Naive B cell (primary cell): ENCODE results near the gene CFAP20DC. TPM values are rescaled to one million over a fixed set of nuclear protein-coding genes. Genes with fewer than 3 reads are reported as not detected.
"Not testable (repeated sequence)": the region's sequence is repeated elsewhere in the genome, so short reads cannot be mapped to it uniquely, and the experiment has no call there.

ENCODE experiments used
- ATAC-seq, 2 donors: fragments of 150-1000 bp; cut with Tn5 transposase; 2 replicates each; pipeline ENCODE4 v1.10.0; 2021; ENCODE audit warnings: low read depth in 2 of 2, mild to moderate bottlenecking in 2 of 2, moderate library complexity in 2 of 2
- DNase-seq: peaks from one replicate; pipeline ENCODE4 v3.0.0; 2022
- H3K27ac Mint-ChIP-seq, 6 donors: one replicate each; pipeline ENCODE4 v1.8.0; 2020 to 2022; ENCODE audit warnings: mild to moderate bottlenecking in 6 of 6, mixed read lengths in 6 of 6, moderate library complexity in 5 of 6, inconsistent platforms in 2 of 6
- H3K27me3 Mint-ChIP-seq, 3 donors: one replicate each; pipeline ENCODE4 v1.8.0; 2021 to 2022; ENCODE audit warnings: mixed read lengths in 3 of 3, mild to moderate bottlenecking in 1 of 3
- H3K36me3 Mint-ChIP-seq, 2 donors: one replicate each; pipeline ENCODE4 v1.8.0; 2020 to 2022; ENCODE audit warnings: mixed read lengths in 2 of 2, inconsistent platforms in 1 of 2, mild to moderate bottlenecking in 1 of 2
- H3K4me1 Mint-ChIP-seq, 3 donors: one replicate each; pipeline ENCODE4 v1.8.0; 2020 to 2022; ENCODE audit warnings: mixed read lengths in 3 of 3, inconsistent platforms in 1 of 3, mild to moderate bottlenecking in 1 of 3, moderate library complexity in 1 of 3
- H3K4me3 Mint-ChIP-seq, 8 donors: one replicate each; pipeline ENCODE4 v1.8.0; 2020 to 2022; ENCODE audit warnings: mild to moderate bottlenecking in 8 of 8, mixed read lengths in 8 of 8, moderate library complexity in 8 of 8, inconsistent platforms in 2 of 8
- H3K9me3 Mint-ChIP-seq, 7 donors: one replicate each; pipeline ENCODE4 v1.8.0; 2020 to 2022; ENCODE audit warnings: mixed read lengths in 7 of 7, mild to moderate bottlenecking in 5 of 7, inconsistent platforms in 2 of 7, moderate library complexity in 1 of 7
- polyA plus RNA-seq, 6 donors: library from polyadenylated mRNA; unstranded; fragments of 300-500 nt; fragmentation: Illumina TruSeq; gene quantifications; one replicate each; pipeline ENCODE4 v1.2.3, GENCODE V29; 2021; ENCODE audit warnings: low read depth in 6 of 6

The CFAP20DC gene
- polyA plus RNA-seq, 6 donors from 2014 or later: 0.58 to 2.7 (median 0.62) TPM; not detected in 3

- H3K9me3 Mint-ChIP-seq: peaks cover 0 to 11% (median 4%) of the 10 kb centered on the region in 7 donors
- no peak overlapping the region for H3K4me3 Mint-ChIP-seq
- no peaks in the 10 kb centered on the region for H3K27me3 Mint-ChIP-seq
- ATAC-seq (no peak), DNase-seq (no peak)
- H3K36me3 Mint-ChIP-seq: peaks cover 0 to 5% of the 10 kb centered on the region in 2 donors
- no peak overlapping the region for H3K27ac Mint-ChIP-seq
- no peaks in the 10 kb centered on the region for H3K4me1 Mint-ChIP-seq
Observed at GRCh38 chr3:58986654-58987053, 63.2 kb downstream of the CFAP20DC start.

DNA sequence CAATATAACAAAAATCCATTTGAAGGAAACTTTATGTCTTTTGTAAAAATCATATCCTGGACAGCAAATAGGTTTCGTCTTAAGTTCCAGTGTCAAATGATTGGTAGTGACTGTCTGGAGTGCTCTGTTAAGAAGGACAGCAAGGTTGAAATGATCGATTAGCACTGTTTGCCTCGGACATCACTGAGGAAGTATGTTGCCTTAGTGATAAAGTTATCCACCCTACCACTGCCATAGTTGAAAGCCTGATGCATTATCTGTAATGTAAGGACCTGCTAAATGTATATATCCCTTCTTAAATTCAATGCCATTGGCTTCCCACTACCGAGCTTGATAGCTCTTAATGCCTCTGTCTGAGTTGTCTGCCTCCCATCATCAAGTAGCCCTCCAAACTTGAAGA, 70.0 kb downstream of the CFAP20DC start:
- DNase-seq (no peak), ATAC-seq (no peak)
- Mint-ChIP-seq H3K27ac (no peak overlapping the region), H3K27me3 (no peaks in the 10 kb centered on the region), H3K4me3 (no peak overlapping the region), H3K4me1 (peaks cover 0 to 10% (median 7%) of the 10 kb centered on the region in 3 donors), H3K36me3 (no peaks in the 10 kb centered on the region), H3K9me3 (peaks cover 0 to 4% (median 0%) of the 10 kb centered on the region in 7 donors)

DNA sequence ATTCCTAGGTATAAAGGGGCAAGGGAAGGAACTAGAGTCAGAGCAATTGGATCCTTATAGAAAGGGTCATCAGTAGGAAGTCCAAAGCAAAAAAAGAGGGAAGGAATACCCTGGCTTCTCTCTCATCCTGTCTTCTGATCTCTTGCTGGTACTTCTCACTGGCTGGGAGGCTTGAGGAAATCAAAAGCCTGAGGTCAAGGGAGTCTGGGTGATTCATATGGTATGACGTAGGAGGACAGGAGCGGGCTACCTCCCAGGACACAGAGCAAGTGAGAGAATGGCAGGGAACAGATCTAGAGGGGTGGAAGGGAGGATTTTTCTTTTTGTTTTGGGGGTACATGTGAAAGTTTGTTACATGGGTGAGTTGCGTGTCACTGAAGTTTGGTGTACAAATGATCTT, 76.0 kb downstream of the CFAP20DC start:
- no peak for DNase-seq

GRCh38 chr3:58967866-58968265, 82.0 kb downstream of the CFAP20DC start:
- H3K27ac Mint-ChIP-seq, H3K27me3 Mint-ChIP-seq, H3K4me1 Mint-ChIP-seq, H3K9me3 Mint-ChIP-seq, ATAC-seq, DNase-seq, H3K4me3 Mint-ChIP-seq, H3K36me3 Mint-ChIP-seq: not testable (repeated sequence)

More for the DNA sequence above, 76.0 kb downstream of the CFAP20DC start:
- peaks cover 0 to 1% (median 0%) of the 10 kb centered on the region in 7 donors for H3K9me3 Mint-ChIP-seq
- no peaks in the 10 kb centered on the region for H3K27me3 Mint-ChIP-seq
- no peak for ATAC-seq
- H3K27ac Mint-ChIP-seq: no peak overlapping the region
- H3K36me3 Mint-ChIP-seq: no peaks in the 10 kb centered on the region
- H3K4me1 Mint-ChIP-seq: peaks cover 0 to 8% (median 2%) of the 10 kb centered on the region in 3 donors
- no peak overlapping the region for H3K4me3 Mint-ChIP-seq

GRCh38 chr3:58965865-58966264, 84.0 kb downstream of the CFAP20DC start:
- DNase-seq (no peak), ATAC-seq (no peak)
- H3K4me1 Mint-ChIP-seq: no peaks in the 10 kb centered on the region
- no peaks in the 10 kb centered on the region for H3K36me3 Mint-ChIP-seq
- no peak overlapping the region for H3K4me3 Mint-ChIP-seq
- H3K27me3 Mint-ChIP-seq: no peaks in the 10 kb centered on the region
- H3K27ac Mint-ChIP-seq: no peak overlapping the region
- H3K9me3 Mint-ChIP-seq: peaks cover 0 to 7% (median 0%) of the 10 kb centered on the region in 7 donors

- Mint-ChIP-seq H3K27ac (no peak overlapping the region), H3K27me3 (no peaks in the 10 kb centered on the region), H3K9me3 (peaks cover 0 to 7% (median 2%) of the 10 kb centered on the region in 7 donors), H3K4me1 (no peaks in the 10 kb centered on the region), H3K4me3 (no peak overlapping the region), H3K36me3 (no peaks in the 10 kb centered on the region)
- DNase-seq (no peak), ATAC-seq (no peak)
Observed at GRCh38 chr3:58963928-58964503, 85.8 kb downstream of the CFAP20DC start.

DNA sequence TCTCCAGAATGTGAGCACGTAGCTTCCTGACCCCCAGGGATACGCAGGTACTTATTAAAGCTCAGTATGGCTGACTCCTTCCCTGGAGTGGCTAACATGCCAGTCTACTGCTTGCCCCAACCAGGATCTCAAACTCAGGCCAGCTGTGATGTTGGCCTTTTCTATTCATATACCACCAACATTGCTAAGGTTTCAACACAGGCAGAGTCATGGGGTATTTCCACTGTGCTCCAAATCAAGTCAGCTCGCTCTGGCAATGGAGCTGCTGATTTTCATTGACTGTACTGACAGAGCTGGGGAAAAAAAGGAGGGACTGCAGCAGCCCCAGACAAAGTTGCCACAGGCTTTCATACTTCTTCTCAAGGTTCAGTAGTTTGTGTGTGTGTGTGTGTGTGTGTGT, 87.0 kb downstream of the CFAP20DC start:
- Mint-ChIP-seq H3K27me3 (no peaks in the 10 kb centered on the region), H3K27ac (peak overlapping the region in 1 of 6 donors; percentile 33), H3K4me1 (no peaks in the 10 kb centered on the region), H3K4me3 (no peak overlapping the region), H3K36me3 (no peaks in the 10 kb centered on the region), H3K9me3 (peaks cover 0 to 3% (median 0%) of the 10 kb centered on the region in 7 donors)
- DNase-seq (no peak), ATAC-seq (no peak)

- H3K27me3 Mint-ChIP-seq: no peaks in the 10 kb centered on the region
Observed at GRCh38 chr3:58962040-58962651, 87.7 kb downstream of the CFAP20DC start.

GRCh38 chr3:58955308-58955707, 94.5 kb downstream of the CFAP20DC start:
- Mint-ChIP-seq H3K36me3 (no peaks in the 10 kb centered on the region), H3K9me3 (peaks cover 0 to 18% (median 6%) of the 10 kb centered on the region in 7 donors)
- no peak for DNase-seq

More at GRCh38 chr3:58962040-58962651, 87.7 kb downstream of the CFAP20DC start:
- Mint-ChIP-seq H3K27ac (peak overlapping the region in 1 of 6 donors; percentile 22), H3K4me3 (no peak overlapping the region), H3K4me1 (no peaks in the 10 kb centered on the region), H3K36me3 (no peaks in the 10 kb centered on the region), H3K9me3 (peaks cover 0 to 3% (median 0%) of the 10 kb centered on the region in 7 donors)
- ATAC-seq: no peak
- DNase-seq: no peak

GRCh38 chr3:58953288-58953687, 96.5 kb downstream of the CFAP20DC start:
- Mint-ChIP-seq H3K4me3 (peak overlapping the region in 1 of 8 donors; percentile 16), H3K4me1 (peaks cover 16 to 36% (median 30%) of the 10 kb centered on the region in 3 donors), H3K27me3 (no peaks in the 10 kb centered on the region), H3K27ac (peak overlapping the region in 1 of 6 donors; percentile 14), H3K36me3 (peaks cover 0 to 4% of the 10 kb centered on the region in 2 donors), H3K9me3 (peaks cover 0 to 24% (median 9%) of the 10 kb centered on the region in 7 donors)
- DNase-seq (no peak), ATAC-seq (no peak)

More at GRCh38 chr3:58955308-58955707, 94.5 kb downstream of the CFAP20DC start:
- Mint-ChIP-seq H3K27me3 (no peaks in the 10 kb centered on the region), H3K27ac (peak overlapping the region in 2 of 6 donors; percentile 5 to 51), H3K4me3 (peak overlapping the region in 2 of 8 donors; percentile 22 to 47), H3K4me1 (peaks cover 14 to 28% (median 27%) of the 10 kb centered on the region in 3 donors)
- ATAC-seq: no peak

DNA sequence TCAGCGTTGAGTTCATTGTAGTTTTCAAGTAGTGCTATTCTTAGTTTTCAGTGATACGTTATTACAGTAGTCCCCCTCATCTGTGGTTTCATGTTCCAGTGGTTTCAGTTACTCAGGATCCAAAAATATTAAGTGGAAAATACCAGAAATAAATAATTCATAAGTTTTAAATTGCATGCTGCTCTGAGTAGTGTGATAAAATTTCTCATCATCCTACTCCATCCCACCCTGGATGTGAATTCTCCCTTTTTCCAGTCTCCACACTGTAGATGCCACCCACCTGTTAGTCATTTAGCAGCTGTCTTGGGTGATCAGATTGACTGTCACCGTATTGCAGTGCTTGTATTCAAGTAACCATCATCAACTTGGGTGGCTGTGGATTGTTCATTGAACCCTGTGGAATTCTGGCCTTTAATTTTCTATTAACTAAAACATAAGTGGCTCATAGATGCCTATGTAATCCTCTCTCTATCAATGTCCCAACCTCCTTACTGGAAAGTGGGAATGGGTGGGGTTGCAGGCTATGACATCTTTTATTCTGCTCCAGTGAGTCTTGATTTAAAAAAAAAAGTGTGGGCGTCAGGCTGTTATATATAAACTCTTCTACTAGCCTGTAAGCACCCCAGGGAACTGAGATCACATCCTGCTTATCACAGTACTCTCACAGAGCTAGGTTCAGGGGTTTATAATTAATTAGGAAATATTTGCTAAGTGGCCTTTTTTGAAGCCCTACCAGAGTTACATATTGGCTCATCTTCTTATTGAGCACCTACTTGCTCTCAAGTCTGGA, 97.5 kb downstream of the CFAP20DC start:
- H3K27ac Mint-ChIP-seq: peak overlapping the region; percentile 14 to 88 (median 77)
- peak; percentile 70 to 76 for ATAC-seq

DNA sequence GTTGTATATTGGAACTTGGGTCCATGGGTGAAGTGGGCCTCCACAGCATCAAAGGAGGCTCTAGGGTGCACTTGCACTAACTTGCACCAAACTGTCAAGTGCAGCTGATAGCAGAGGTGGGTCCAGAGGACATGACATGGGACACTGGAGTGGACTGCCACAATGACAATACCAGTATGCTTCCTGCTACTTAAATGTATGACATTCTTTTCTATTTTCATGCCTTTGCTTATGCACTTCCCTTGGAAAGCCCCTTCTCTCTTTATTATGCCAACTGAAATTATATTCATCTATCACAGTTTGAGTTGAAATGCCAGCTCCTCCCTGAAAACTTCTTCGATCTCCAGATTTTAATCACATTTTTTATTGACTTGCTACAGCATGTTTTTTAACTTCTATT, 101.8 kb downstream of the CFAP20DC start:
- H3K4me3 Mint-ChIP-seq: peak overlapping the region in 7 of 8 donors; percentile 20 to 61 (median 39)
- peaks cover 0 to 4% of the 10 kb centered on the region in 2 donors for H3K36me3 Mint-ChIP-seq
- peaks cover 23 to 39% (median 28%) of the 10 kb centered on the region in 3 donors for H3K4me1 Mint-ChIP-seq
- ATAC-seq (peak; percentile 69 to 75), DNase-seq (peak; percentile 22)
- H3K27me3 Mint-ChIP-seq: no peaks in the 10 kb centered on the region
- peaks cover 0 to 21% (median 6%) of the 10 kb centered on the region in 7 donors for H3K9me3 Mint-ChIP-seq
- peak overlapping the region; percentile 3 to 75 (median 36) for H3K27ac Mint-ChIP-seq

More for the DNA sequence above, 97.5 kb downstream of the CFAP20DC start:
- H3K4me3 Mint-ChIP-seq: peak overlapping the region in 6 of 8 donors; percentile 28 to 78 (median 66)
- H3K9me3 Mint-ChIP-seq: peaks cover 0 to 25% (median 9%) of the 10 kb centered on the region in 7 donors
- no peaks in the 10 kb centered on the region for H3K27me3 Mint-ChIP-seq
- DNase-seq: peak; percentile 24
- H3K4me1 Mint-ChIP-seq: peaks cover 24 to 45% (median 40%) of the 10 kb centered on the region in 3 donors
- peaks cover 0 to 4% of the 10 kb centered on the region in 2 donors for H3K36me3 Mint-ChIP-seq

GRCh38 chr3:58946875-58947274, 103.0 kb downstream of the CFAP20DC start:
- H3K4me3 Mint-ChIP-seq: no peak overlapping the region
- H3K4me1 Mint-ChIP-seq: peaks cover 13 to 27% (median 18%) of the 10 kb centered on the region in 3 donors
- peaks cover 0 to 4% of the 10 kb centered on the region in 2 donors for H3K36me3 Mint-ChIP-seq
- H3K9me3 Mint-ChIP-seq: peaks cover 0 to 15% (median 4%) of the 10 kb centered on the region in 7 donors
- peak overlapping the region in 2 of 6 donors; percentile 2 to 5 for H3K27ac Mint-ChIP-seq
- ATAC-seq (no peak), DNase-seq (no peak)
- H3K27me3 Mint-ChIP-seq: no peaks in the 10 kb centered on the region
